ENCODE results near the gene TXNRD2.

The TXNRD2 gene

GRCh38 chr22:19971276-19972124, 29.9 kb upstream of the TXNRD2 start:
- Histone ChIP-seq H4K8ac (ENCODE audit: low read depth, low read length) (no peak overlapping the region), H3K79me1 (ENCODE audit: low read depth, low read length) (no peaks in the 10 kb centered on the region), H2AFZ (ENCODE audit: low read length) (no peak overlapping the region), H4K91ac (ENCODE audit: low read depth, low read length, poor library complexity) (no peak overlapping the region), H3K27ac (replicated peaks; ENCODE audit: low read length) (no peak overlapping the region), H3K4me2 (ENCODE audit: insufficient read depth, low read length, poor library complexity, severe bottlenecking) (no peak overlapping the region), H3K9me3 (replicated peaks in 1 of 2; ENCODE audit: control insufficient read depth in 2 of 2, insufficient read depth in 1 of 2, low read depth in 1 of 2, low read length in 2 of 2) (no peaks in the 10 kb centered on the region), H2BK15ac (ENCODE audit: low read length) (no peak overlapping the region), H2BK120ac (ENCODE audit: low read depth, low read length) (peak overlapping the region; percentile 34), H3K14ac (ENCODE audit: low read length) (peak overlapping the region; percentile 33), H2AK5ac (ENCODE audit: low read depth, low read length) (no peak overlapping the region), H2BK5ac (ENCODE audit: low read length) (no peak overlapping the region), H3K4me1 (ENCODE audit: control insufficient read depth in 2 of 2, insufficient read depth in 1 of 2, low read depth in 1 of 2, low read length in 2 of 2) (peaks cover 16 to 38% of the 10 kb centered on the region in 2 donors), H3K23ac (ENCODE audit: low read depth, low read length, poor library complexity) (peak overlapping the region; percentile 76), H3K4me3 (ENCODE audit: low read length in 2 of 2) (no peak overlapping the region), H3K18ac (ENCODE audit: low read length) (peak overlapping the region; percentile 57), H2BK12ac (ENCODE audit: low read length) (no peak overlapping the region), H3K9ac (ENCODE audit: low read depth, low read length, poor library complexity) (peak overlapping the region; percentile 73), H3K27me3 (ENCODE audit: control insufficient read depth in 3 of 3, insufficient read depth in 3 of 3, low read depth in 1 of 3, low read length in 3 of 3) (no peaks in the 10 kb centered on the region), H3K36me3 (replicated peaks in 1 of 2; ENCODE audit: control insufficient read depth in 2 of 2, insufficient read depth in 2 of 2, low read length in 2 of 2) (peaks cover 42 to 66% of the 10 kb centered on the region in 2 donors), H3K4ac (ENCODE audit: low read length) (peak overlapping the region; percentile 40)
- DNase-seq (ENCODE audit: low spot score): no peak
- no CpG with 5 or more reads among the region's 28 CpGs for WGBS, 2 donors (ENCODE audit: extremely low coverage in 2 of 2, insufficient read length in 2 of 2, insufficient replicate concordance in 1 of 2)

GRCh38 chr22:19970479-19971275, 29.1 kb upstream of the TXNRD2 start:
- Histone ChIP-seq H3K18ac (ENCODE audit: low read length) (no peak overlapping the region), H3K4ac (ENCODE audit: low read length) (peak overlapping the region; percentile 4), H2BK15ac (ENCODE audit: low read length) (no peak overlapping the region), H3K27me3 (ENCODE audit: control insufficient read depth in 3 of 3, insufficient read depth in 3 of 3, low read depth in 1 of 3, low read length in 3 of 3) (no peaks in the 10 kb centered on the region), H3K4me2 (ENCODE audit: insufficient read depth, low read length, poor library complexity, severe bottlenecking) (no peak overlapping the region), H3K23ac (ENCODE audit: low read depth, low read length, poor library complexity) (peak overlapping the region; percentile 83), H3K9ac (ENCODE audit: low read depth, low read length, poor library complexity) (peak overlapping the region; percentile 83), H2AFZ (ENCODE audit: low read length) (no peak overlapping the region), H3K14ac (ENCODE audit: low read length) (no peak overlapping the region), H3K9me3 (replicated peaks in 1 of 2; ENCODE audit: control insufficient read depth in 2 of 2, insufficient read depth in 1 of 2, low read depth in 1 of 2, low read length in 2 of 2) (no peaks in the 10 kb centered on the region), H4K91ac (ENCODE audit: low read depth, low read length, poor library complexity) (no peak overlapping the region), H3K4me3 (ENCODE audit: low read length in 2 of 2) (no peak overlapping the region), H3K4me1 (ENCODE audit: control insufficient read depth in 2 of 2, insufficient read depth in 1 of 2, low read depth in 1 of 2, low read length in 2 of 2) (peaks cover 16 to 41% of the 10 kb centered on the region in 2 donors), H2AK5ac (ENCODE audit: low read depth, low read length) (peak overlapping the region; percentile 77), H3K79me1 (ENCODE audit: low read depth, low read length) (no peaks in the 10 kb centered on the region), H3K36me3 (replicated peaks in 1 of 2; ENCODE audit: control insufficient read depth in 2 of 2, insufficient read depth in 2 of 2, low read length in 2 of 2) (peaks cover 42 to 58% of the 10 kb centered on the region in 2 donors), H3K27ac (replicated peaks; ENCODE audit: low read length) (no peak overlapping the region), H2BK12ac (ENCODE audit: low read length) (peak overlapping the region; percentile 7), H2BK120ac (ENCODE audit: low read depth, low read length) (no peak overlapping the region), H4K8ac (ENCODE audit: low read depth, low read length) (peak overlapping the region; percentile 74), H2BK5ac (ENCODE audit: low read length) (no peak overlapping the region)
- no CpG with 5 or more reads among the region's 25 CpGs for WGBS, 2 donors (ENCODE audit: extremely low coverage in 2 of 2, insufficient read length in 2 of 2, insufficient replicate concordance in 1 of 2)
- DNase-seq (ENCODE audit: low spot score): peak; percentile 65

- no peak overlapping the region for H2BK5ac ChIP-seq (ENCODE audit: low read length)
- no peaks in the 10 kb centered on the region for H3K9me3 ChIP-seq (replicated peaks in 1 of 2; ENCODE audit: control insufficient read depth in 2 of 2, insufficient read depth in 1 of 2, low read depth in 1 of 2, low read length in 2 of 2)
- no peak overlapping the region for H3K4me3 ChIP-seq (ENCODE audit: low read length in 2 of 2)
- peaks cover 10 to 35% of the 10 kb centered on the region in 2 donors for H3K4me1 ChIP-seq (ENCODE audit: control insufficient read depth in 2 of 2, insufficient read depth in 1 of 2, low read depth in 1 of 2, low read length in 2 of 2)
- no peak overlapping the region for H4K91ac ChIP-seq (ENCODE audit: low read depth, low read length, poor library complexity)
- WGBS, 2 donors (ENCODE audit: extremely low coverage in 2 of 2, insufficient read length in 2 of 2, insufficient replicate concordance in 1 of 2): no CpG with 5 or more reads among the region's 9 CpGs
- H3K23ac ChIP-seq (ENCODE audit: low read depth, low read length, poor library complexity): peak overlapping the region; percentile 83
- H2BK120ac ChIP-seq (ENCODE audit: low read depth, low read length): no peak overlapping the region
- H4K8ac ChIP-seq (ENCODE audit: low read depth, low read length): peak overlapping the region; percentile 74
- peak overlapping the region; percentile 50 for H3K9ac ChIP-seq (ENCODE audit: low read depth, low read length, poor library complexity)
- H3K14ac ChIP-seq (ENCODE audit: low read length): no peak overlapping the region
- peaks cover 42 to 53% of the 10 kb centered on the region in 2 donors for H3K36me3 ChIP-seq (replicated peaks in 1 of 2; ENCODE audit: control insufficient read depth in 2 of 2, insufficient read depth in 2 of 2, low read length in 2 of 2)
- DNase-seq (ENCODE audit: low spot score): no peak
- no peak overlapping the region for H3K4me2 ChIP-seq (ENCODE audit: insufficient read depth, low read length, poor library complexity, severe bottlenecking)
- H2BK12ac ChIP-seq (ENCODE audit: low read length): no peak overlapping the region
- H3K18ac ChIP-seq (ENCODE audit: low read length): no peak overlapping the region
- no peak overlapping the region for H2BK15ac ChIP-seq (ENCODE audit: low read length)
- no peak overlapping the region for H2AFZ ChIP-seq (ENCODE audit: low read length)
- H3K27me3 ChIP-seq (ENCODE audit: control insufficient read depth in 3 of 3, insufficient read depth in 3 of 3, low read depth in 1 of 3, low read length in 3 of 3): no peaks in the 10 kb centered on the region
- H2AK5ac ChIP-seq (ENCODE audit: low read depth, low read length): peak overlapping the region; percentile 36
- no peak overlapping the region for H3K4ac ChIP-seq (ENCODE audit: low read length)
- no peak overlapping the region for H3K27ac ChIP-seq (replicated peaks; ENCODE audit: low read length)
- H3K79me1 ChIP-seq (ENCODE audit: low read depth, low read length): no peaks in the 10 kb centered on the region
Observed at GRCh38 chr22:19970031-19970478, 28.4 kb upstream of the TXNRD2 start.

All from neuronal stem cell (in vitro differentiated cells).